HG02798 (cell line): ENCODE measurements around the gene INO80E.
"Not testable (repeated sequence)": the region's sequence is repeated elsewhere in the genome, so short reads cannot be mapped to it uniquely, and the experiment has no call there.

ENCODE experiments used
- ATAC-seq: cut with Tn5 transposase; IDR thresholded peaks from one replicate; pipeline ENCODE4 v1.9.1; 2021; ENCODE audit warnings: mild to moderate bottlenecking; ENCODE audit not compliant: unreplicated experiment, poor library complexity

The INO80E gene

GRCh38 chr16:30006659-30007377 lies 10.8 kb downstream of the INO80E start:
- ATAC-seq: no peak

DNA sequence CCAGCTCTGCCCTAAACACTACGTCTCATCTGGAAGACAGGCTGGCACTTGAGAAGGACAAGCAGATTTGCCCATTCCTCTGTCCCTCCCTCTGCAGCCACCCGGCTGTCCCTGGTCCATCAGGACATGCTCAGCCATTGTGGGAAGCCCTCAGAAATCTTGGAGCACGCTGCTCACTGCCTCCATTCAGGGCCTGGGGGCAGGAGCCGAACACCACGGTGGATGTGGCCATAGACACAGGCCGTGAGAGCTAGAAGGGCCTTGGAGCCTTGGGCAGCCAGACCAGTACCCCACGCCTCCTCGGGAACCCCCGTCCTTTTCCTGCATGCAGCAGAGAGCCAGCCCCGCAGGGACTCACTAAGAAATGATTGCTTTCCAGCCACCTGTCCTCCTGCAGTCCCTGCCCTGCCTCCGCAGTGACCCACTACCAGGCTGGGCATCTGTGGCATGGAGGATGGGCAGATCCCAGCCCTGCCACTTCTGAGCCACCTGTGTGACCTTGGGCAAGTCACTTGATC lies 11.4 kb downstream of the INO80E start:
- ATAC-seq: no peak

- ATAC-seq: no peak
Measured at GRCh38 chr16:30009085-30009862, 13.2 kb downstream of the INO80E start.

GRCh38 chr16:30009990-30010843 lies 14.2 kb downstream of the INO80E start:
- ATAC-seq: no peak

GRCh38 chr16:30010844-30011713 lies 15.0 kb downstream of the INO80E start, which contains the start of gene DOC2A:
Gene DOC2A, minus strand, starts transcription at chr16:30011027. Its CDS starts 805 bp downstream, at chr16:30010222.
- ATAC-seq: no peak

DNA sequence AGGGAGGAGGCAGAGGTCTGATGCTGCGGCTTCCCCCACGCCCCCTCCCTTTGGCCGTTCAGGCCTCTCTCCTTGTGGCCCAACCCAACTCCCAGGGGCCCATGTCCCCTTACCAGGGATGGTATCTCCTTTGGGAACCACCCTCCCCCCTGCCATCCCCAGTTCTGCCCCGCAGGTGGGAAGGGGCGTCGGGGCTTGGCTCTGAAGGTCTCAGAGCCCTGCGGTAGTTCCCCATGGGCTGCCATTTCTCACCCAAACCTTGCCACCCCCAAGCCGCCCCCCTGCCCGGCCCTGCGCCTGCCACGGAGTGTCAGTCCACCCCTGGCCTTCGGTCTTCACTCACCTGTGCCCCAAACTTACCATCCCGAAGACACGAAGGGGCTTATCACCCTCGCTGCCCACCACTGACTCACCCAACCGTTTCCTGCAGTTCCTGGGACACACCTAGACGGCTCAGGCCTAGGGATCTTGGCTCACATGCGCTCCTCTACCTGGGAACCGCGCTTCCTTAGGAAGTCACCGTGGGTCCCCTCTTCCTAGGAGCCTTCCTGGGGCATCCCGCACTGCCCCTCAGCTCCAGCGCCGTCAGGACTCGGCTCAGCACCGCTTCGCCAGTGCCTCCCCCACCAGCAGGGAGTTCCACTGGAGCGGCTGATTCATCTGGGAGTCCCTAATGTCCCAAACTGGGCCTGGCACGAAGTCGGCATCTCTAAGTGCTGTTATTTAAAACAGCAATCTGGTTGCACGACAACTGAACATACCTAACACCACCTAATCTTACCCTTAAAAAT lies 15.9 kb downstream of the INO80E start:
- no peak for ATAC-seq

- not testable (repeated sequence) for ATAC-seq
Measured at GRCh38 chr16:30012598-30012997, 16.6 kb downstream of the INO80E start.

DNA sequence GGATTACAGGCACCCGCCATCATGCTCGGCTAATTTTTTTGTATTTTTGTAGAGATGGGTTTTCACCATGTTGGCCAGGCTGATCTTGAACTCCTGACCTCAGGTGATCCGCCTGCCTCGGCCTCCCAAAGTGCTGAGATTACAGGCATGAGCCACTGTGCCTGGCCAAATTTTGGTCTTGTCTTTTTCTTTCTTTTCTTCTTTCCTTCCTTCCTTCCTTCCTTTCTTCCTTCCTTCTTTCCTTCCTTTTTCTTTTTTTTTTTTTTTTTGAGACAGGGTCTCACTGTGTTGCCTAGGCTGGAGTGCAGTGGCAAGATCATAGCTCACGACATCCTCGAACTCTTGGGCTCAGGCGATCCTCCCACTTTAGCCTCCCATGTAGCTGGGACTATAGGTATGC lies 19.4 kb downstream of the INO80E start:
- ATAC-seq: not testable (repeated sequence)

DNA sequence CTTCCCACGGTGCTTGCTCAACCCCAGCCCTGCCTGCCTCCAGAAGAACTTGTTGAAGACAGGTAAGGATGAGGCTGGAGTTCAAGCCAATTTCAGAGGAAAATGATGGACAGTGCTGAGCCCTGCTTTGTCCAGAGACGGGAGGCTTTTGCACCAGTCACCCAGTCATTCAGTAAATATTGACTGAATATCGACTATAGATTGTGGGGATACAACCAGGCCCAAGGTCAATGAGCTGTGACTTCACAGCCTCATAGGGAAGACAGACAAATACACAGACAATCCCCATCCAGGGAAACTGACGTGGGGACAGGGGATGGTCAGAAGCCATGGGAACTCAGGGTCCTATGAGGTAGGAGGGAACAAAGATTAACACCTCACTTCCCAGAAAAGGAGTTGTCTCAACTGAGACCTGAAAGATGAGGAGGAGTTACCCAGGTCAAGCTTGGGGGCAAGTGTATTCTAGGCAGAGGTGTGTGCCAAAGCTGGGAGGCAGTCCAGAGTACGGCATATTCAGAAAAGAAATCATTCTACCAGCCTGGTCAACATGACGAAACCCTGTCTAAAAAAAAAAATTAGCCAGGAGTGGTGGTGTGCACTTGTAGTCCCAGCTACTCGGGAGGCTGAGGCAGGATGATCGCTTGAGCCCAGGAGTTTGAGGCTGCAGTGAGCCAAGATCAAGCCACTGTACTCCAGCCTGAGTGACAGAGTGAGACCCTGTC lies 20.7 kb downstream of the INO80E start:
- ATAC-seq: no peak

- ATAC-seq: no peak
Measured at GRCh38 chr16:30017277-30017656, 21.2 kb downstream of the INO80E start.

- not testable (repeated sequence) for ATAC-seq
Measured at GRCh38 chr16:30017937-30018336, 21.9 kb downstream of the INO80E start.

GRCh38 chr16:30018731-30019158 lies 22.7 kb downstream of the INO80E start:
- no peak for ATAC-seq

DNA sequence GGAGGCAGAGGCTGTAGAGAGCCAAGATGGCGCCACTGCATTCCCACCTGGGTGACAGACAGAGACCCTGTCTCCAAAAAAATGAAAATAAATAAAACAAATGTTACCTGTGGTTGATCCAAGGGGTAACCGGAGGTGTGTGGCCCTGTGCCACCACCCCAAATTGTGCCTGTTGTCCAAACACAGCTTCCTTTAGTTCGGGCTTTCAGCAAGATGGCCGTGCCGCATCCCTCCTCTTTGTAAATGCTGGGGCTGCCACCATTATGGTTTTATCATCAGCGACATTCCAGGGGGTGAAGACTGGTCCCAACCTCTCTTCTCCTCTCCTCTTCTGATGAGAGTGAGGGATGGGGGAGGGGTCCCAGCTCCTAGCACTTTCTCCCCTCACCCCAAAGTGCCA lies 26.8 kb downstream of the INO80E start, which contains the start of gene C16orf92:
TSS of gene C16orf92 (plus strand) at position 312 of the 400 bp plus-strand sequence. CDS start 143 bp downstream, outside the sequence.
- no peak for ATAC-seq

DNA sequence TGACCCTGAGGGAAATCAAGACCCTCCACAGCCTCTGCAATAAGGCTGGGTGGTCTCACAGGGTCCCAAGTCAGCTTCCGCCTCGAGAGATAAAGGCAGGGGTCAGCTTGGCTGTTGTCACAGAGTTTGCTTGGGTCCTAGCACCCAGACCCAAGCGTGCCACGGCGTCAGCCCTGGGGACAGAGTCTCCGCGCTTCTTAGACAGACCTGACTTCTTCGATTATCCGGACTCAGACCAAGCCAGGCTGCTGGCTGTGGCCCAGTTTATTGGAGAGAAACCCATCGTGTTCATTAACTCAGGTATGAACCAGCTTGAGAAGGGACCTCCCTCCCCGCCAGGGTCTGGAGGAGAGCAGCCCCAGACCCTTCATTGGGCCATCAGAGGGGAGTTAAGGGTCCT lies 27.5 kb downstream of the INO80E start:
- no peak for ATAC-seq

DNA sequence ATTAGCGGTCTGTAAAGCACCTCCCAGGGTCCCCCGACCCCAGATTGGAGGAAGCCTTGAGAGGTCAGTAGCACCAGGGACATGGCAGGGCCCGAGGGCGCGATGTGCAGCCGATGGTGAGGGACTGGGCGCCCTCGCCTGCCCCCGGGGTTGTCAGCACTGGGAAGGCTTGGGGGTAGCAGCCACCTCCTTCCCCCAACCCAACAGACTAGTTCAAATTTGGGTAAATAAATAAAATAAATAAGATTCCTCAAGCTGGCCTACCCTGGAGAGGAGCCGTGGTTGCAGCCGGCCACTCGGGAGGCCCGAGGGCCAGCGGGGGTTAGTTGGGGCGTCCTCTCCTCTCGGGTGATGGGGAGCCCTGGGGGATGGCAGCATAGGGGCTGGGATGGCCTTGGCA lies 28.4 kb downstream of the INO80E start:
- no peak for ATAC-seq

DNA sequence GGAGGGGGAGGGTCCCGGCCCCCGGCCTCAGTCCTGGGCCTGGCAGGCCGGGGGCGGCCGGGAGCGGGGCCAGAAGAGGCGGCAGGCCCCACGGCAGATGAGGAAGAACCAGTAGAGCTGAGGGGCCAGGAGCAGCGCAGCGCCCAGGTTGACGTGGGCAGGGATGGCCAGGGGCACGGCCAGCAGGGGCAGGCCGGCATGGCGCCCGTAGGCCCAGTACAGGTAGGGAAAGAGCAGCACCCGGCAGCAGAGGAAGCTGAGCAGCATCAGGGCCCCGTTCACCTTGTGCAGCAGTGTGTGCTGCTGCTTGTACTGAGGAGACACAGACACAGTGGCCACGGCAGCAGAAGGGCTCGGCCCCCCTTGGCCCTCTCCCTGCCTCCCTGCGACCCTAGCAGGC lies 29.1 kb downstream of the INO80E start:
- no peak for ATAC-seq

GRCh38 chr16:30025574-30025973 lies 29.5 kb downstream of the INO80E start:
- ATAC-seq: no peak

DNA sequence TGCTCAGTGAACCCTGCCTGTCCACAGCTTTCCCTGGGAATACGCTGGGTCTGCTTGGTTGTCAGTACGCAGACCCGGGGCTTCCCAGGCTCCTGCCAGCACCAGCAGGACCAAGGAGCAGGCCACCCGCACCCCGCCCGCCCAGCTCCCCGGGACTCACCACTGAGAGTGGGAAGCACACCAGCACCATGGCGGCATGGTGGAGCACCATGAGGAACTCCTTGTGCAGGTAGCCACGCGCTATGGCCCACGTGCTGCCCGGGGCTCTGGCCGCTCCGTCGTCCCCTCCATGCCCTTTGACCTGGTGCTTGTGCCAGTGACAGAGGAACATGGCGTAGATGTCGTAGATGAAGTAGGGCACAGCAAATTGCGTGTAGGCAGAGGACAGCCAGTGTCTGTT lies 30.4 kb downstream of the INO80E start:
- no peak for ATAC-seq
